Neural cell (in vitro differentiated cells): ENCODE results near the gene SH3PXD2B. TPM values are rescaled to one million over a fixed set of nuclear protein-coding genes. Genes with fewer than 3 reads are reported as not detected.
"Not testable (repeated sequence)": the region's sequence is repeated elsewhere in the genome, so short reads cannot be mapped to it uniquely, and the experiment has no call there.

Experiments
- H2AFZ ChIP-seq: fragments of 200-600, 300-800 bp; sonication (generic), shearing (Covaris generic); 2 replicates; pipeline ENCODE4 v1.6.0; 2014; ENCODE audit warnings: low read depth, mild to moderate bottlenecking, antibody characterized with exemption, low read length, moderate library complexity
- H3F3A ChIP-seq: fragments of 200-600 bp; shearing (Covaris generic); 2 replicates; pipeline ENCODE4 v1.6.1; 2016; ENCODE audit warnings: mild to moderate bottlenecking, moderate library complexity, mixed read lengths, antibody characterized with exemption, low read length; ENCODE audit not compliant: insufficient read depth, poor library complexity, severe bottlenecking
- H3K27ac ChIP-seq: fragments of 200-600, 300-800 bp; sonication (generic), shearing (Covaris generic); 2 replicates; pipeline ENCODE4 v1.5.1; 2014; ENCODE audit warnings: mild to moderate bottlenecking, low read length, moderate library complexity
- H3K27me3 ChIP-seq: fragments of 300-800, 200-600 bp; sonication (generic), shearing (Covaris generic); 2 replicates; pipeline ENCODE4 v1.6.0; 2014; ENCODE audit warnings: mild to moderate bottlenecking, low read depth, low read length, moderate library complexity; ENCODE audit not compliant: insufficient read depth
- H3K36me3 ChIP-seq: fragments of 300-800, 200-600 bp; sonication (generic), shearing (Covaris generic); 2 replicates; pipeline ENCODE4 v1.5.1; 2014; ENCODE audit warnings: mild to moderate bottlenecking, antibody characterized with exemption, low read length, moderate library complexity; ENCODE audit not compliant: insufficient read depth
- H3K4me2 ChIP-seq: fragments of 300-800, 200-600 bp; sonication (generic), shearing (Covaris generic); 2 replicates; pipeline ENCODE4 v1.6.0; 2014; ENCODE audit warnings: mild to moderate bottlenecking, low read length
- H3K4me3 ChIP-seq: fragments of 300-800, 200-600 bp; sonication (generic), shearing (Covaris generic); 2 replicates; pipeline ENCODE4 v1.5.1; 2014; ENCODE audit warnings: mild to moderate bottlenecking, low read length, moderate library complexity
- H3K79me2 ChIP-seq: fragments of 200-600 bp; shearing (Covaris generic); replicated peaks from 2 replicates; pipeline ENCODE4 v1.6.0; 2014; ENCODE audit warnings: mild to moderate bottlenecking, low read length, moderate library complexity; ENCODE audit not compliant: insufficient read depth
- H3K9ac ChIP-seq: fragments of 300-800, 200-600 bp; sonication (generic), shearing (Covaris generic); 2 replicates; pipeline ENCODE4 v1.6.1; 2016; ENCODE audit warnings: mild to moderate bottlenecking, low read length, mixed read lengths
- H3K9me2 ChIP-seq: fragments of 200-600 bp; shearing (Covaris generic); 2 replicates; pipeline ENCODE4 v1.6.1; 2016; ENCODE audit warnings: mild to moderate bottlenecking, low read length, mixed read lengths; ENCODE audit not compliant: insufficient read depth
- H3K9me3 ChIP-seq: fragments of 200-600, 300-800 bp; sonication (generic), shearing (Covaris generic); 2 replicates; pipeline ENCODE4 v1.6.1; 2016; ENCODE audit warnings: mild to moderate bottlenecking, mixed run types, low read length, moderate library complexity, mixed read lengths
- H4K20me1 ChIP-seq: fragments of 200-600 bp; shearing (Covaris generic); 2 replicates; pipeline ENCODE4 v1.6.1; 2016; ENCODE audit warnings: mild to moderate bottlenecking, mixed run types; ENCODE audit not compliant: insufficient read depth
- CTCF ChIP-seq: fragments of 450-650 bp; IDR thresholded peaks from 2 replicates; pipeline ENCODE4 v1.5.1; 2014; ENCODE audit warnings: antibody characterized with exemption, mild to moderate bottlenecking, moderate library complexity; ENCODE audit not compliant: poor library complexity, severe bottlenecking
- EP300 ChIP-seq: fragments of 450-650 bp; conservative IDR thresholded peaks from 2 replicates; pipeline ENCODE4 v1.6.1; 2014; ENCODE audit warnings: antibody characterized with exemption, mild to moderate bottlenecking, moderate library complexity; ENCODE audit not compliant: poor library complexity, severe bottlenecking
- MXI1 ChIP-seq: fragments of 450-650 bp; conservative IDR thresholded peaks from 2 replicates; pipeline ENCODE4 v1.6.1; 2014; ENCODE audit warnings: antibody characterized with exemption, mild to moderate bottlenecking; ENCODE audit not compliant: poor library complexity, severe bottlenecking
- POLR2AphosphoS5 ChIP-seq: IDR thresholded peaks from 2 replicates; pipeline ENCODE4 v1.6.1; 2012
- REST ChIP-seq: IDR thresholded peaks from 2 replicates; pipeline ENCODE4 v1.6.1; 2012; ENCODE audit warnings: borderline replicate concordance
- polyA plus RNA-seq: library from polyadenylated mRNA; depleted of rRNA; stranded (reverse); fragments of >200 nt; gene quantifications from 2 replicates; pipeline ENCODE4 v1.2.3, GENCODE V29; 2014

The SH3PXD2B gene
- polyA plus RNA-seq, 1 donor from 2014 or later: 11.7 TPM

- not testable (repeated sequence) for H3K79me2 ChIP-seq
Observed at GRCh38 chr5:172396994-172397393, 57.3 kb downstream of the SH3PXD2B start.

GRCh38 chr5:172396220-172396619, 58.1 kb downstream of the SH3PXD2B start:
- H3K27ac ChIP-seq: no peak overlapping the region
- no peak overlapping the region for H3K9ac ChIP-seq
- H3K4me2 ChIP-seq: no peak overlapping the region
- H3K9me3 ChIP-seq: no peaks in the 10 kb centered on the region
- no peaks in the 10 kb centered on the region for H3K27me3 ChIP-seq
- no peaks in the 10 kb centered on the region for H3K79me2 ChIP-seq
- no peaks in the 10 kb centered on the region for H3F3A ChIP-seq
- H3K36me3 ChIP-seq: peaks cover 18% of the 10 kb centered on the region
- H2AFZ ChIP-seq: no peak overlapping the region
- H3K9me2 ChIP-seq: no peaks in the 10 kb centered on the region
- TF ChIP-seq REST (no peak), MXI1 (no peak)
- no peaks in the 10 kb centered on the region for H4K20me1 ChIP-seq
- H3K4me3 ChIP-seq: no peak overlapping the region

More at GRCh38 chr5:172396994-172397393, 57.3 kb downstream of the SH3PXD2B start:
- peaks cover 13% of the 10 kb centered on the region for H3K36me3 ChIP-seq
- not testable (repeated sequence) for H3K4me2 ChIP-seq, H3K4me3 ChIP-seq, H3K9ac ChIP-seq, H3K9me2 ChIP-seq, H3K27ac ChIP-seq, H2AFZ ChIP-seq, H3K27me3 ChIP-seq, H4K20me1 ChIP-seq, H3K9me3 ChIP-seq, H3F3A ChIP-seq

- Histone ChIP-seq H4K20me1 (no peaks in the 10 kb centered on the region), H2AFZ (no peak overlapping the region), H3K9me3 (no peaks in the 10 kb centered on the region), H3K27me3 (no peaks in the 10 kb centered on the region), H3K79me2 (no peaks in the 10 kb centered on the region), H3K36me3 (peaks cover 18% of the 10 kb centered on the region), H3F3A (no peaks in the 10 kb centered on the region), H3K27ac (no peak overlapping the region), H3K4me3 (no peak overlapping the region), H3K9ac (no peak overlapping the region), H3K9me2 (no peaks in the 10 kb centered on the region), H3K4me2 (no peak overlapping the region)
- TF ChIP-seq POLR2AphosphoS5 (no peak), CTCF (no peak), EP300 (no peak), MXI1 (no peak)
Observed at GRCh38 chr5:172395483-172395882, 58.8 kb downstream of the SH3PXD2B start.
